GM23248 (cell line): Measurements from ENCODE around the gene FREM1.

Experiments
- EZH2 ChIP-seq: fragments of 200-600 bp; sonication (generic); IDR thresholded peaks from 2 replicates; pipeline ENCODE4 v1.6.1; 2018; ENCODE audit warnings: antibody characterized with exemption, mild to moderate bottlenecking; ENCODE audit not compliant: insufficient read depth, poor library complexity, severe bottlenecking
- EZH2phosphoT487 ChIP-seq: fragments of 200-600 bp; sonication (generic); IDR thresholded peaks from 2 replicates; pipeline ENCODE4 v1.6.1; 2018; ENCODE audit warnings: antibody characterized with exemption, moderate library complexity, mild to moderate bottlenecking, low read depth; ENCODE audit not compliant: insufficient read depth

GRCh38 chr9:14783358-14783757, 126.9 kb downstream of the FREM1 start:
- TF ChIP-seq EZH2phosphoT487 (no peak), EZH2 (no peak)
